ENCODE measurements around the gene TMEM151B.
"Not testable (repeated sequence)": the region's sequence is repeated elsewhere in the genome, so short reads cannot be mapped to it uniquely, and the experiment has no call there.

TMEM151B gene

DNA sequence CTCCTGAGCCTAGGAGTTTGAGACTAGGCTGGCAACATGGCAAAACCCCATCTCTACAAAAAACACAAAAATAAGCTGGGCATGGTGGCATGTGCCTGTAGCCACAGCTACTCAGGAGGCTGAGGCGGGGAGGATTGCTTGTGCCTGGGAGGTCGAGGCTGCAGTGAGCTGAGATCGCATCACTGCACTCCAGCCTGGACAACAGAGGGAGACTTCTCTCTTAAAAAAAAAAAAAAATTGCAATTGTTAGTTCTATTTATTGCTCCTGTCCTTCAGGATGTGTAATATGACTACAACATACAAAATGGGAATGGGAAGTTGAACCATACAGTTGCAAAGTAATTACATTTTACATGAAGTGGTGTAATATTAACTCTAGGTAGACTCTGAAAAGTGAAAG is 51.0 kb downstream of the TMEM151B start:
- Histone ChIP-seq H3K27ac (ENCODE audit: insufficient read depth in 1 of 2, low read depth in 1 of 2, low read length in 2 of 2, poor library complexity in 1 of 2, severe bottlenecking in 2 of 2) (no peak overlapping the region), H3K4me3 (ENCODE audit: control insufficient read depth in 1 of 7, extremely low read depth in 1 of 7, insufficient read depth in 4 of 7, low read depth in 2 of 7, low read length in 6 of 7) (peak overlapping the region in 1 of 7 experiments; percentile 15), H3K36me3 (ENCODE audit: control insufficient read depth in 4 of 4, insufficient read depth in 4 of 4, low read length in 3 of 4) (no peaks in the 10 kb centered on the region), H3K27me3 (replicated peaks in 2 of 5; ENCODE audit: control insufficient read depth in 4 of 5, insufficient read depth in 5 of 5, low read length in 4 of 5) (peaks cover 2 to 19% (median 6%) of the 10 kb centered on the region in 5 experiments), H3K9me3 (ENCODE audit: control extremely low read depth in 1 of 5, control insufficient read depth in 4 of 5, insufficient read depth in 2 of 5, low read depth in 1 of 5, low read length in 4 of 5) (no peaks in the 10 kb centered on the region), H3K4me1 (ENCODE audit: control extremely low read depth in 1 of 4, control insufficient read depth in 4 of 4, insufficient read depth in 4 of 4, low read length in 3 of 4) (no peaks in the 10 kb centered on the region)
- ChIA-PET CTCF (interaction anchor here (1.2 to 2.0 kb wide), 2 partner anchors 16 to 87 kb away, joined by 4 to 7 read pairs; no protein-coding TSS in a partner anchor), POLR2A (no interaction called here)
- DNase-seq, result no peak
- WGBS (ENCODE audit: insufficient coverage), result 100% methylated on average over 1 of the region's 3 CpGs

- no peak for DNase-seq
- peaks cover 1 to 27% (median 9%) of the 10 kb centered on the region in 5 experiments for H3K27me3 ChIP-seq (replicated peaks in 2 of 5; ENCODE audit: control insufficient read depth in 4 of 5, insufficient read depth in 5 of 5, low read length in 4 of 5)
Measured at GRCh38 chr6:44327096-44327495, 56.8 kb downstream of the TMEM151B start.

DNA sequence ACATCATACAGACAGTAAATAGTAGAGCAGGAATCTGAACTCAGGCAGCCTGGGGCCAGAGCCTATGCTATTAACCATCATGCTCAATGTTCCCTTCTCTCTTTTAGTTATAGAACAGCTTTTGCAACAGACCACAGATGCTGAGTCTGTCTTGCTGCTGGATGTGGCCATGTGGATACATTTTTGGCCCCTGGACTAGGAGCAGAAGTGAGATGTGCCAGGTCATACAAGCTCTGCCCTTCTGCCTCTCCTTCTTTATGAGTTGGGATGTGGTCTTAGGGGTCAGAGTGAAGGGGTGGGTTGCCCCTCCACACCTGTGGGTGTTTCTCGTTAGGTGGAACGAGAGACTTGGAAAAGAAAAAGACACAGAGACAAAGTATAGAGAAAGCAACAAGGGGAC is 57.5 kb downstream of the TMEM151B start:
- POLR2A ChIA-PET, result no interaction called here
- DNase-seq, result no peak
- Histone ChIP-seq H3K27me3 (replicated peaks in 2 of 5; ENCODE audit: control insufficient read depth in 4 of 5, insufficient read depth in 5 of 5, low read length in 4 of 5) (peaks cover 1 to 27% (median 9%) of the 10 kb centered on the region in 5 experiments), H3K4me3 (ENCODE audit: control insufficient read depth in 1 of 7, extremely low read depth in 1 of 7, insufficient read depth in 4 of 7, low read depth in 2 of 7, low read length in 6 of 7) (no peak overlapping the region), H3K27ac (ENCODE audit: insufficient read depth in 1 of 2, low read depth in 1 of 2, low read length in 2 of 2, poor library complexity in 1 of 2, severe bottlenecking in 2 of 2) (no peak overlapping the region), H3K9me3 (ENCODE audit: control extremely low read depth in 1 of 5, control insufficient read depth in 4 of 5, insufficient read depth in 2 of 5, low read depth in 1 of 5, low read length in 4 of 5) (no peaks in the 10 kb centered on the region), H3K4me1 (ENCODE audit: control extremely low read depth in 1 of 4, control insufficient read depth in 4 of 4, insufficient read depth in 4 of 4, low read length in 3 of 4) (no peaks in the 10 kb centered on the region), H3K36me3 (ENCODE audit: control insufficient read depth in 4 of 4, insufficient read depth in 4 of 4, low read length in 3 of 4) (no peaks in the 10 kb centered on the region)
- CTCF ChIA-PET, result interaction anchor here (1.0 to 1.9 kb wide), 5 partner anchors 10 to 36 kb away, joined by 4 to 8 read pairs (median 4); partner anchors contain the start of genes AARS2 and SPATS1
- no CpG with 5 or more reads among the region's 2 CpGs for WGBS (ENCODE audit: insufficient coverage)

More at GRCh38 chr6:44327096-44327495, 56.8 kb downstream of the TMEM151B start:
- Histone ChIP-seq H3K4me3 (ENCODE audit: control insufficient read depth in 1 of 7, extremely low read depth in 1 of 7, insufficient read depth in 4 of 7, low read depth in 2 of 7, low read length in 6 of 7) (no peak overlapping the region), H3K9me3 (ENCODE audit: control extremely low read depth in 1 of 5, control insufficient read depth in 4 of 5, insufficient read depth in 2 of 5, low read depth in 1 of 5, low read length in 4 of 5) (no peaks in the 10 kb centered on the region), H3K4me1 (ENCODE audit: control extremely low read depth in 1 of 4, control insufficient read depth in 4 of 4, insufficient read depth in 4 of 4, low read length in 3 of 4) (no peaks in the 10 kb centered on the region), H3K27ac (ENCODE audit: insufficient read depth in 1 of 2, low read depth in 1 of 2, low read length in 2 of 2, poor library complexity in 1 of 2, severe bottlenecking in 2 of 2) (no peak overlapping the region), H3K36me3 (ENCODE audit: control insufficient read depth in 4 of 4, insufficient read depth in 4 of 4, low read length in 3 of 4) (no peaks in the 10 kb centered on the region)
- ChIA-PET POLR2A (no interaction called here), CTCF (interaction anchor here (1.0 to 1.9 kb wide), 6 partner anchors 9 to 58 kb away, joined by 4 to 8 read pairs (median 4); partner anchors contain the start of genes AARS2 and SPATS1)

DNA sequence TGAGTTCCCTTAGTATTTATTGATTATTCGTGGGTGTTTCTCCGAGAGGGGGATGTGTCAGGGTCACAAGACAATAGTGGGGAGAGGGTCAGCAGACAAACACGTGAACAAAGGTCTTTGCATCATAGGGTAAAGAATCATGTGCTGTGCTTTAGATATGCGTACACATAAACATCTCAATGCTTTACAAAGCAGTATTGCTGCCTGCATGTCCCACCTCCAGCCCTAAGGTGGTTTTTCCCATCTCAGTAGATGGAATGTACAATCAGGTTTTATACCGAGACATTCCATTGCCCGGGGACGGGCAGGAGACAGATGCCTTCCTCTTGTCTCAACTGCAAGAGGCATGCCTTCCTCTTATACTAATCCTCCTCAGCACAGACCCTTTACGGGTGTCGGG is 58.0 kb downstream of the TMEM151B start:
- DNase-seq; H3K4me3 ChIP-seq (ENCODE audit: control insufficient read depth in 1 of 7, extremely low read depth in 1 of 7, insufficient read depth in 4 of 7, low read depth in 2 of 7, low read length in 6 of 7); H3K4me1 ChIP-seq (ENCODE audit: control extremely low read depth in 1 of 4, control insufficient read depth in 4 of 4, insufficient read depth in 4 of 4, low read length in 3 of 4); POLR2A ChIA-PET; H3K9me3 ChIP-seq (ENCODE audit: control extremely low read depth in 1 of 5, control insufficient read depth in 4 of 5, insufficient read depth in 2 of 5, low read depth in 1 of 5, low read length in 4 of 5); H3K36me3 ChIP-seq (ENCODE audit: control insufficient read depth in 4 of 4, insufficient read depth in 4 of 4, low read length in 3 of 4); H3K27ac ChIP-seq (ENCODE audit: insufficient read depth in 1 of 2, low read depth in 1 of 2, low read length in 2 of 2, poor library complexity in 1 of 2, severe bottlenecking in 2 of 2): not testable (repeated sequence)
- CTCF ChIA-PET, result interaction anchor here (1.4 to 1.8 kb wide), 2 partner anchors 14 to 23 kb away, joined by 4 to 5 read pairs; partner anchors contain the start of gene SPATS1
- peaks cover 1 to 27% (median 9%) of the 10 kb centered on the region in 5 experiments for H3K27me3 ChIP-seq (replicated peaks in 2 of 5; ENCODE audit: control insufficient read depth in 4 of 5, insufficient read depth in 5 of 5, low read length in 4 of 5)
- no CpG with 5 or more reads among the region's 9 CpGs for WGBS (ENCODE audit: insufficient coverage)

DNA sequence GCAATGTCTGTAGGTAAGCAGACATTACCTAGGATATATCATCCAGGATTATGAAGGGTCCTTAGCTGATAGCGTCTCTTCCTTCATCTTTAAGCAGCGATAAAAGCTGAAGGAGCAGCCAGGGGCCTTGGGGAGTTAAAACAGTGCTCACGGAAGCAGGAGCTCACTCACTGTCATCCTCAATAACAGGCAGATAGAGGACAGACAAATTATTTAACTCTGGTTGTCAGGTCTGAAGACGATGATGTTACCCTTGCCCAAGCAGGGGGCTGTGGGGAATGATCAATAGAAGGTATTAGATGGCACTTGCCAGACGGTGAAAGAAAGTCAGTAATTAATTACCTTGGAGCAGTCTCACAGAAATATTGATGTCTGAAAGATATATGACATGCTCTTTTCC is 59.6 kb downstream of the TMEM151B start:
- no peak overlapping the region for H3K27ac ChIP-seq (ENCODE audit: insufficient read depth in 1 of 2, low read depth in 1 of 2, low read length in 2 of 2, poor library complexity in 1 of 2, severe bottlenecking in 2 of 2)
- no peaks in the 10 kb centered on the region for H3K9me3 ChIP-seq (ENCODE audit: control extremely low read depth in 1 of 5, control insufficient read depth in 4 of 5, insufficient read depth in 2 of 5, low read depth in 1 of 5, low read length in 4 of 5)
- ChIA-PET POLR2A (interaction anchor here (0.6 kb wide), 1 partner anchor 217 kb away, joined by 3 read pairs; no protein-coding TSS in a partner anchor), CTCF (interaction anchor here (0.7 to 1.4 kb wide), 4 partner anchors 9 to 63 kb away, joined by 3 to 5 read pairs (median 4); no protein-coding TSS in a partner anchor)
- peaks cover 0 to 7% (median under 1%) of the 10 kb centered on the region in 4 experiments for H3K4me1 ChIP-seq (ENCODE audit: control extremely low read depth in 1 of 4, control insufficient read depth in 4 of 4, insufficient read depth in 4 of 4, low read length in 3 of 4)
- WGBS (ENCODE audit: insufficient coverage), result 75% methylated on average over 4 of the region's 5 CpGs
- no peak overlapping the region for H3K4me3 ChIP-seq (ENCODE audit: control insufficient read depth in 1 of 7, extremely low read depth in 1 of 7, insufficient read depth in 4 of 7, low read depth in 2 of 7, low read length in 6 of 7)
- H3K27me3 ChIP-seq (replicated peaks in 2 of 5; ENCODE audit: control insufficient read depth in 4 of 5, insufficient read depth in 5 of 5, low read length in 4 of 5), result peaks cover 1 to 27% (median 9%) of the 10 kb centered on the region in 5 experiments
- H3K36me3 ChIP-seq (ENCODE audit: control insufficient read depth in 4 of 4, insufficient read depth in 4 of 4, low read length in 3 of 4), result no peaks in the 10 kb centered on the region
- no peak for DNase-seq

GRCh38 chr6:44332585-44332984 is 62.3 kb downstream of the TMEM151B start:
- ChIA-PET CTCF (interaction anchor here (0.8 to 4.9 kb wide), 5 partner anchors 9 to 65 kb away, joined by 3 to 23 read pairs (median 4); partner anchors contain the start of gene AARS2), POLR2A (no interaction called here)
- WGBS (ENCODE audit: insufficient coverage), result 86% methylated on average over 7 of the region's 7 CpGs
- no peaks in the 10 kb centered on the region for H3K36me3 ChIP-seq (ENCODE audit: control insufficient read depth in 4 of 4, insufficient read depth in 4 of 4, low read length in 3 of 4)
- H3K4me1 ChIP-seq (ENCODE audit: control extremely low read depth in 1 of 4, control insufficient read depth in 4 of 4, insufficient read depth in 4 of 4, low read length in 3 of 4), result peaks cover 0 to 7% (median under 1%) of the 10 kb centered on the region in 4 experiments
- no peak overlapping the region for H3K27ac ChIP-seq (ENCODE audit: insufficient read depth in 1 of 2, low read depth in 1 of 2, low read length in 2 of 2, poor library complexity in 1 of 2, severe bottlenecking in 2 of 2)
- no peak overlapping the region for H3K4me3 ChIP-seq (ENCODE audit: control insufficient read depth in 1 of 7, extremely low read depth in 1 of 7, insufficient read depth in 4 of 7, low read depth in 2 of 7, low read length in 6 of 7)
- H3K27me3 ChIP-seq (replicated peaks in 2 of 5; ENCODE audit: control insufficient read depth in 4 of 5, insufficient read depth in 5 of 5, low read length in 4 of 5), result peaks cover 2 to 24% (median 9%) of the 10 kb centered on the region in 5 experiments
- no peak for DNase-seq
- no peaks in the 10 kb centered on the region for H3K9me3 ChIP-seq (ENCODE audit: control extremely low read depth in 1 of 5, control insufficient read depth in 4 of 5, insufficient read depth in 2 of 5, low read depth in 1 of 5, low read length in 4 of 5)

DNA sequence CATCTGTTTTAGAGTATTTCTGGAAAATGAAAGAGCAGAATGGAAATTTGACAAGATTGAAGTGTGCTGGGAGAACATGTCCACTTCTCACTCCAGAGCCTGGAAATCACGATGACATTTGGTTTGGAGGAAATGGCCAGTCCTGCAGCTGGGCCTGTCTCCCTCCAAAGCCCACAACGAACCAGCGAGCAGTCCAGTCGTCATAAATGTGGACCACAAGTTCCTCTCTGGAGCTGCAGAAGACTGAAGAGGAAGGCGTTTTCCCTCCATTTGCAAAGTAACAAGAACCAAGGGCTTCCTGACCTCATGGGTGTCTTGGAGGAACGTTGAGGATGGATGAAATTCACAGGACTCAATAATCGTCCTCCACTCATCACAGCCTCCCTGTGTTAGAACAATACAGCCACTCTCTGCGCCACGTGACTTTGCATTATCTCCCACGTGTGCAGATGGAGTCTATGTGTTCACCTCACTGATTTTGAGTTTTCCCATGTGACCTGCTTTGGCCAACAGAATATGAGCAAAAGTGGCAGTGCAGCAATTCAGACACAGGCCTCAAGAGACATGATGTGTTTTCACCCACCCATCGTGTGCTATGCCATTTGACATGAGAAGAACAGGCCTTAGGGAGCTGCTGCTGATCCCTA is 63.1 kb downstream of the TMEM151B start:
- POLR2A ChIA-PET, result no interaction called here
- CTCF ChIA-PET, result interaction anchor here (0.6 to 7.1 kb wide), 10 partner anchors 8 to 667 kb away, joined by 3 to 44 read pairs (median 4); no protein-coding TSS in a partner anchor

More for the DNA sequence above, 63.1 kb downstream of the TMEM151B start:
- Histone ChIP-seq H3K9me3 (ENCODE audit: control extremely low read depth in 1 of 5, control insufficient read depth in 4 of 5, insufficient read depth in 2 of 5, low read depth in 1 of 5, low read length in 4 of 5) (no peaks in the 10 kb centered on the region), H3K27me3 (replicated peaks in 2 of 5; ENCODE audit: control insufficient read depth in 4 of 5, insufficient read depth in 5 of 5, low read length in 4 of 5) (peaks cover 2 to 18% (median 9%) of the 10 kb centered on the region in 5 experiments), H3K36me3 (ENCODE audit: control insufficient read depth in 4 of 4, insufficient read depth in 4 of 4, low read length in 3 of 4) (no peaks in the 10 kb centered on the region), H3K4me1 (ENCODE audit: control extremely low read depth in 1 of 4, control insufficient read depth in 4 of 4, insufficient read depth in 4 of 4, low read length in 3 of 4) (peaks cover 0 to 7% (median under 1%) of the 10 kb centered on the region in 4 experiments), H3K27ac (ENCODE audit: insufficient read depth in 1 of 2, low read depth in 1 of 2, low read length in 2 of 2, poor library complexity in 1 of 2, severe bottlenecking in 2 of 2) (no peak overlapping the region), H3K4me3 (ENCODE audit: control insufficient read depth in 1 of 7, extremely low read depth in 1 of 7, insufficient read depth in 4 of 7, low read depth in 2 of 7, low read length in 6 of 7) (no peak overlapping the region)
- DNase-seq, result no peak
- WGBS (ENCODE audit: insufficient coverage), result 60% methylated on average over 9 of the region's 11 CpGs
